Colonic mucosa (tissue), 4 donors: ENCODE data around the gene TMEM217. TPM values are rescaled to one million over a fixed set of nuclear protein-coding genes. Genes with fewer than 3 reads are reported as not detected.

Experiments
- DNase-seq: peaks from one replicate; pipeline ENCODE4 v3.0.0-alpha.2; 2020
- H3K27ac ChIP-seq: fragments of 200-600 bp; one replicate; pipeline ENCODE4 v1.8.0; 2021
- H3K27me3 ChIP-seq: fragments of 200-600 bp; one replicate; pipeline ENCODE4 v1.8.0; 2021
- H3K36me3 ChIP-seq: fragments of 200-600 bp; one replicate; pipeline ENCODE4 v1.8.0; 2021
- H3K4me1 ChIP-seq: fragments of 200-600 bp; one replicate; pipeline ENCODE4 v1.8.0; 2021; ENCODE audit warnings: mild to moderate bottlenecking
- H3K4me3 ChIP-seq: fragments of 200-600 bp; one replicate; pipeline ENCODE4 v1.8.0; 2021
- H3K9ac ChIP-seq, 2 donors: one replicate each; pipeline ENCODE4 v1.7.0; 2013; ENCODE audit warnings: control low read depth in 2 of 2, low read depth in 2 of 2, low read length in 2 of 2
- H3K9me3 ChIP-seq: fragments of 200-600 bp; one replicate; pipeline ENCODE4 v1.8.0; 2021
- CTCF ChIP-seq: fragments of 200-600 bp; IDR thresholded peaks from one replicate; pipeline ENCODE4 v1.8.0; 2022; ENCODE audit warnings: antibody characterized with exemption, mild to moderate bottlenecking
- intact Hi-C: fragments of 100-400 bp; cut with DNase I; formaldehyde crosslinking; loops from one replicate; pipeline ENCODE4 v1.14.1; 2022
- total RNA-seq, 2 donors: library from RNA; stranded (reverse); fragmentation: NEBNext Ultra II Directional in 1 of 2; extraction: Animal tissue kit (Norgen Biotek cat#: 25700) in 1 of 2; gene quantifications; one replicate each; pipeline ENCODE4 v1.2.1, GENCODE V29; 2021
- donor health status: healthy.
- donor health status: DM: no; HTN: no; CAD: no.
- donor health status: DM: no; HTN: no; CAD: no.

The TMEM217 gene
- total RNA-seq, 2 donors from 2014 or later: 0.62 to 1.2 TPM

- no peak for TF ChIP-seq CTCF
- no peak overlapping the region for H3K4me3 ChIP-seq
- no peak overlapping the region for H3K27ac ChIP-seq
- intact Hi-C loops: no loop called here
- no peak overlapping the region for H3K9ac ChIP-seq
- no peaks in the 10 kb centered on the region for H3K9me3 ChIP-seq
- H3K4me1 ChIP-seq: no peaks in the 10 kb centered on the region
- H3K27me3 ChIP-seq: no peaks in the 10 kb centered on the region
- peaks cover 7% of the 10 kb centered on the region for H3K36me3 ChIP-seq
- no peak for DNase-seq
Measured at GRCh38 chr6:37284781-37285180, 26.8 kb upstream of the TMEM217 start.

DNA sequence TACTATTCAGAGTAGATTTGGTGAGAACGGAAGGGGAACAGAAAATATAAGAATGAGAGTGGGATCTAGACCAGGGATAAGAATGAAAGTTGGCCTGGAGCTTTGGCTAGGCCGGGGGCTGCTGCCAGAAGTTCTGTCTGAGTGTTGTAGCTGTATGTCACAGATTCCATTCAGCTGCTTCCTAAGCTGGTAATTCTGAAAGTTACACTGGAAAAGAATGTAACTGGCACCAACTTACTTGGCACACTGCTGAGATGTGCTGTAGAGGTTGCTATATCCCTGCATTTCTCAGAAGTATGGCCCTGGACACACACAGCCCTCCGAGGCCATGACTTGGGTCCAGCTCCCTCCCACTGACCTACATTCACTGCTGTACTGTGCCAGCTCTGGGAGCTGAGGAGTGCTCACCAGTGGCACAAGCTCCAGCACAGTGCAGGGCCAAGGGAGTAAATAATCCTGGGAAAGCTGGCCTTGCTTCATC lies 25.8 kb upstream of the TMEM217 start:
- H3K4me3 ChIP-seq: no peak overlapping the region
- no peak overlapping the region for H3K27ac ChIP-seq
- H3K27me3 ChIP-seq: no peaks in the 10 kb centered on the region
- H3K36me3 ChIP-seq: peaks cover 7% of the 10 kb centered on the region
- intact Hi-C loops: no loop called here
- DNase-seq: no peak
- TF ChIP-seq CTCF: no peak
- no peaks in the 10 kb centered on the region for H3K4me1 ChIP-seq
- H3K9me3 ChIP-seq: no peaks in the 10 kb centered on the region
- no peak overlapping the region for H3K9ac ChIP-seq

DNA sequence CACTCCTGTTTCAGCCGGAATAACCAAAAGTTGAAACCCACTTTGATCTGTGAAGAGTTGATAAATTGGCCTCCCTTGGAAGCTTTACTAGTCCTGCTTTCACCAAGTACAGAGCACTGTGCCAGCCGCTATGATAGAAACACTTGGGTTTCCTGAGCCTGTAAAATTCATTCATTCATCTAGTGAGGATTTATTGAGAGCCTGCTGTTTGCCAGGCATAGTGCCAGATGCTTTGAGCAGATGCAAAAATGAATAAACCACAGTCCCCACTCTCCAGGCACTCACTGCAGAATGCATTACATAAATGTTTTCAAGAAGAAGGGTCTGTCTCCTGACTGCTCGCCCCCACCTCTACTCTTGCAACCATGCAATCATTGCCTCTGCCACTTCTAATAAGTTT lies 25.3 kb upstream of the TMEM217 start:
- no peak for DNase-seq
- no peak for TF ChIP-seq CTCF
- H3K27me3 ChIP-seq: no peaks in the 10 kb centered on the region
- H3K4me1 ChIP-seq: no peaks in the 10 kb centered on the region
- no peak overlapping the region for H3K4me3 ChIP-seq
- H3K36me3 ChIP-seq: peaks cover 7% of the 10 kb centered on the region
- no peaks in the 10 kb centered on the region for H3K9me3 ChIP-seq
- H3K27ac ChIP-seq: no peak overlapping the region
- intact Hi-C loops: no loop called here
- H3K9ac ChIP-seq: no peak overlapping the region

- no peak for TF ChIP-seq CTCF
- Histone ChIP-seq H3K4me3 (no peak overlapping the region), H3K27me3 (no peaks in the 10 kb centered on the region), H3K9ac (no peak overlapping the region), H3K4me1 (no peaks in the 10 kb centered on the region), H3K36me3 (peaks cover 7% of the 10 kb centered on the region), H3K27ac (no peak overlapping the region), H3K9me3 (no peaks in the 10 kb centered on the region)
- intact Hi-C loops: no loop called here
- no peak for DNase-seq
Measured at GRCh38 chr6:37282371-37282770, 24.4 kb upstream of the TMEM217 start.

DNA sequence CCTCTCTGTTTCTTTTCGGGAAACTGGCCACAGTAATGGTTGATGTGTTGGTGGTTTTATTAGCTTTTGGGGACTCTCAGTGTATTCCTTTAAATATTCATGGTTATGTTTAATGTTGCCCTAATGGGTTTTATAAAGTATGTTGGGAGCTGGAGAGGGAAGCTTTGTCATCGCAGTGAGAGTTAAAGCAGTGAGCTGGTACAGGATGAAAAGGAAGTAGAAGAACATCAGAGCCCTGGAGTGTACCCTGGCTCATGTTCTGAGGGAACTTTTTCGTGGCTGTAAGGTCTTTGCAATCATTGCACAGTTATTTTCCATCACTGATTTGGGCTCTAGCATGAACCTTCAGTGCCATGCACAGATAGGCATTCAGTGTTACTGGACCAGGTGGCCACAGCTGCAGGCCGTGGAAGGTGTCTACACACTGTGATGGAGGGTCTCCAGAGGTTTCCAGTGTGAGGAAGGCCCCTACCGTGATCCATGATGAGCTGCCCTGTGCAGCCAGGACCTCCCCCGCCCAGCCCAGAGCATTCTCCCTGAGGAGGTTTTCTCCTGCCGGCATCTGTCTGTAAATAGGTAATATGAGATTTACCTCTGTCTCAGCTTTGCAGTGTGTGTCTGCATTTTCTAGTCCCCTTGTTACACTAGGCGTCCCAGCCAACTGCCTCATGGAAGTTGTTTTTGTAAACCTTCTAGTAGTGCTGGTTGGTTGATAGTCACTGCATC lies 22.4 kb upstream of the TMEM217 start:
- no peaks in the 10 kb centered on the region for H3K27me3 ChIP-seq
- H3K9me3 ChIP-seq: no peaks in the 10 kb centered on the region
- H3K4me1 ChIP-seq: no peaks in the 10 kb centered on the region
- H3K4me3 ChIP-seq: no peak overlapping the region
- DNase-seq: no peak
- no peaks in the 10 kb centered on the region for H3K36me3 ChIP-seq
- intact Hi-C loops: no loop called here
- TF ChIP-seq CTCF: no peak
- H3K9ac ChIP-seq: no peak overlapping the region
- H3K27ac ChIP-seq: no peak overlapping the region
